Activated CD8-positive, alpha-beta memory T cell treated with anti-CD3 and anti-CD28 coated beads, Interleukin-2, amount 10 ng/mL, durations not matched to agents 7 days and 5 days (primary cell): ENCODE data around the gene SLC17A9. TPM values are rescaled to one million over a fixed set of nuclear protein-coding genes. Genes with fewer than 3 reads are reported as not detected.
A peak's percentile ranks its signal among the peaks of the same experiment; 100 is the strongest.

Experiments
- ATAC-seq: fragments of 150-1000 bp; cut with Tn5 transposase; one replicate; pipeline ENCODE4 v1.10.0; 2021; ENCODE audit warnings: moderate library complexity
- CTCF ChIA-PET: fragments of 350-600 bp; sonication (Branson Sonifier 250); formaldehyde crosslinking; loops from one replicate; lab custom pipeline; 2021; ENCODE audit warnings: antibody characterized with exemption; lab: Charles Lee
- DNase-seq: peaks from one replicate; pipeline ENCODE4 v3.0.0-alpha.2; 2020
- H3K27ac Mint-ChIP-seq: one replicate; pipeline ENCODE4 v1.8.0; 2021; ENCODE audit warnings: mild to moderate bottlenecking, mixed read lengths
- H3K27me3 Mint-ChIP-seq: one replicate; pipeline ENCODE4 v1.8.0; 2021; ENCODE audit warnings: mixed read lengths
- H3K36me3 Mint-ChIP-seq: one replicate; pipeline ENCODE4 v1.8.0; 2021; ENCODE audit warnings: mild to moderate bottlenecking, mixed read lengths
- H3K4me1 Mint-ChIP-seq: one replicate; pipeline ENCODE4 v1.8.0; 2021; ENCODE audit warnings: mixed read lengths
- H3K4me3 Mint-ChIP-seq: one replicate; pipeline ENCODE4 v1.8.0; 2021; ENCODE audit warnings: mild to moderate bottlenecking, moderate library complexity, mixed read lengths
- H3K9me3 Mint-ChIP-seq: one replicate; pipeline ENCODE4 v1.8.0; 2022; ENCODE audit warnings: low read depth, mixed read lengths
- total RNA-seq, 2 experiments: library from RNA; stranded (reverse); gene quantifications; one replicate each; pipeline ENCODE4 v1.2.3, GENCODE V29; 2021

The SLC17A9 gene
- total RNA-seq, 2 experiments from 2014 or later = 26.1 to 34.1 TPM

DNA sequence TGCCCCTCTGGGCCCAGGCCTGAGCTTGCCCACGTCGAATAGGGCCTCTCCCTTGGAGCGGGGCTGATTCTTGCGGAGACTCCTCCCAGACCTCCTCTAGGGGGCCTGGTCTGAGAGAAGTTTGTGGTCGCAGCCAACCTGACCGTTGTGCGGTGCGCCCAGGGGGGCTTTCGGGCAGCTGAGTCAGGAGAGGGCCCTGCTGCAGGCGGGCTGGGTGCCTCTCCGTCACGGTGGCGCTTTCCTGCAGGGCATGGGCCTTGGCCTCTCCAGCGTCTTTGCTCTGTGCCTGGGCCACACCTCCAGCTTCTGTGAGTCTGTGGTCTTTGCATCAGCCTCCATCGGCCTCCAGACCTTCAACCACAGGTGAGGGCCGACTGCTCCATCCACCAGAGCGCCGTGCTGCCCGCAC lies 12.9 kb downstream of the SLC17A9 start:
- H3K4me3 Mint-ChIP-seq = no peak overlapping the region
- H3K9me3 Mint-ChIP-seq = no peaks in the 10 kb centered on the region
- DNase-seq (no peak), ATAC-seq (no peak)
- H3K36me3 Mint-ChIP-seq = no peaks in the 10 kb centered on the region
- CTCF ChIA-PET = interaction anchor here (0.5 to 1.5 kb wide), 2 partner anchors 64 to 96 kb away, joined by 4 to 5 read pairs; no protein-coding TSS in a partner anchor
- no peak overlapping the region for H3K27ac Mint-ChIP-seq
- no peaks in the 10 kb centered on the region for H3K4me1 Mint-ChIP-seq
- H3K27me3 Mint-ChIP-seq = peaks cover 2% of the 10 kb centered on the region

DNA sequence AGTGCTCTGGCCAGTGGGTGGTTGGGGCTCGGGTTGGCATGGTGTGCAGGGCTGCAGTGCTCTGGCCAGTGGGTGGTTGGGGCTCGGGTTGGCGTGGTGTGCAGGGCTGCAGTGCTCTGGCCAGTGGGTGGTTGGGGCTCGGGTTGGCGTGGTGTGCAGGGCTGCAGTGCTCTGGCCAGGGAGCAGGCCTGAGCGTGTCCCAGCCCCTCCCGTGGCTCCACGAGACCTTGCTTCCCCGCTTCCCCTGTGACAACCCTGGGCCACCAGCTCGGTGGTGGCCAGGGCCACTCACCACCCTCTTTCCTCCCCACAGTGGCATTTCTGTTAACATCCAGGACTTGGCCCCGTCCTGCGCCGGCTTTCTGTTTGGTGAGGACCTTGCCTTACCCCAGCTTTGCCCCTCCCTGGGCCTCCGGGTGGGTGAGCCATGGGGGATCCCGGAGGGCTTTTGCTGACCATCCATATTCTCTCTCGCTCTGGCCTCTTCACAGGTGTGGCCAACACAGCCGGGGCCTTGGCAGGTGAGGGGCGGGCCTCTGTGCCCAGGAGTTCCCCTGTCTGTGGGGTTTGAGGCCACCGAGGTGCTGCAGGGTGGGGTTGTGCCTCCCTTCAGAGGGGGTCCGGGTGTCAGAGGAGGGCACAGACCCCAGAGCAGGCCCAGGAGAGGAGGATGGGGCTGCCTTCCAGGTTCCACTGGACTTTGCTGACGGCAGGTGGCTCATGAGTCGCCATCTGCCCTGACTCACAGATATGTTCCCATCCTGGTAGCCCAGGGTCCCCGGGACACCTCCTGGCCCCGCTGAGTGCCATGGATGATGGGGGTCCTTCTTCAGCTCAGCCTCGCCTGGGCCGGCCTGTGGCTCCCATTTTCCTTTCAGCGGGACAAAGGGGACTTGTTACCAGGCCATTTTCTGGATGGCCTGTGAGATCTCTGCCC lies 14.0 kb downstream of the SLC17A9 start:
- Mint-ChIP-seq H3K9me3 (no peaks in the 10 kb centered on the region), H3K36me3 (no peaks in the 10 kb centered on the region), H3K27me3 (peaks cover 5% of the 10 kb centered on the region), H3K4me1 (peaks cover under 1% of the 10 kb centered on the region), H3K27ac (no peak overlapping the region), H3K4me3 (no peak overlapping the region)
- DNase-seq (no peak), ATAC-seq (no peak)
- CTCF ChIA-PET = no interaction called here

DNA sequence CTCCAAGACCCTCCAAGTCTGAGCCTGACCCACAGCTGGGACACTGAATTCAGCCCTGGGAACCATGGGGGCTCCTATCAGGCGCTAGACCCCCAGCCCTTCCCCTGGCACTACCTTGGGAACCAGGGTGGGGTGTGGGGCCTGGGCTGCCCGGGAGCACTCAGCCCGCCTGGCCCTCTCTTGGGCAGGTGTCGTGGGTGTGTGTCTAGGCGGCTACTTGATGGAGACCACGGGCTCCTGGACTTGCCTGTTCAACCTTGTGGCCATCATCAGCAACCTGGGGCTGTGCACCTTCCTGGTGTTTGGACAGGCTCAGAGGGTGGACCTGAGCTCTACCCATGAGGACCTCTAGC lies 14.6 kb downstream of the SLC17A9 start:
- Mint-ChIP-seq H3K9me3 (no peaks in the 10 kb centered on the region), H3K27ac (no peak overlapping the region), H3K27me3 (peaks cover 11% of the 10 kb centered on the region), H3K36me3 (no peaks in the 10 kb centered on the region), H3K4me1 (peaks cover 7% of the 10 kb centered on the region), H3K4me3 (no peak overlapping the region)
- ATAC-seq (no peak), DNase-seq (no peak)
- CTCF ChIA-PET = no interaction called here

DNA sequence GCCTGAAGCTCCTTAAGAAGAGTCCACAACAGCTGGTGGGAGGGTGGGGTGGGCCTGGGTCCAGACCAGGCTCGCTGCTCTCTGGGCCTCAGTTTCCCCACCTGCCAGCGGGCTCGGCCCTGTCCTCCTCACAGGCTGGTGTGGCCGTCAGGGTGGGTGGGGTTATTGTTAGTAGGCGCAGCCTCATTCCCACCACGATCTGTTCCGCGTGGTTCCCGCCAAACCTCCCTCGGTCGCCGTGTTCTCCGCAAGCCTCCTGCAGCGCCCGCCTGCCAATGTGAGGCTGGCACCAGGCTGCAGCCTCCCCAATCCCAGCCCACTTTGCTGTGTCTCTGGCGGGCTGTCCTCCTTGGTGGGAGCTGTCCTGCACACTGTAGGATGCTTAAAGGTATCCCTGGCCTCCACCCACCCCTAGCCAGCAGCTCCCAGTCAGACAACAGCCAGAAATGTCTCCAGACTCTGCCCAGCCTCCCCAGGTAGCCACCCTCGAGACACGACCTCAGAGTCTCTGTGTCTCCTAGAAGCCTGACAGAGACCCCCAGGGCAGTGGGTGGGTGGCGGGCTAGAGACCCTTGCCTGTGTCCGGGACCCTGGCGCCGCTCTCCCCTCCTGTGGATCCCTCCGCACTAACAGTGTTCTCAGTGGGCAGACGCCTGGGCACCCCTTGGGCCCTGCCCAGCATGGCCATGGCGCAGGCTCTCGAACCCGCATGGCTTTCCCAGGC lies 15.3 kb downstream of the SLC17A9 start:
- DNase-seq (no peak), ATAC-seq (no peak)
- Mint-ChIP-seq H3K36me3 (no peaks in the 10 kb centered on the region), H3K9me3 (no peaks in the 10 kb centered on the region), H3K27ac (no peak overlapping the region), H3K4me1 (peaks cover 11% of the 10 kb centered on the region), H3K4me3 (no peak overlapping the region), H3K27me3 (peaks cover 15% of the 10 kb centered on the region)
- CTCF ChIA-PET = interaction anchor here (1.7 kb wide), 1 partner anchor 41 kb away, joined by 4 read pairs; no protein-coding TSS in a partner anchor

DNA sequence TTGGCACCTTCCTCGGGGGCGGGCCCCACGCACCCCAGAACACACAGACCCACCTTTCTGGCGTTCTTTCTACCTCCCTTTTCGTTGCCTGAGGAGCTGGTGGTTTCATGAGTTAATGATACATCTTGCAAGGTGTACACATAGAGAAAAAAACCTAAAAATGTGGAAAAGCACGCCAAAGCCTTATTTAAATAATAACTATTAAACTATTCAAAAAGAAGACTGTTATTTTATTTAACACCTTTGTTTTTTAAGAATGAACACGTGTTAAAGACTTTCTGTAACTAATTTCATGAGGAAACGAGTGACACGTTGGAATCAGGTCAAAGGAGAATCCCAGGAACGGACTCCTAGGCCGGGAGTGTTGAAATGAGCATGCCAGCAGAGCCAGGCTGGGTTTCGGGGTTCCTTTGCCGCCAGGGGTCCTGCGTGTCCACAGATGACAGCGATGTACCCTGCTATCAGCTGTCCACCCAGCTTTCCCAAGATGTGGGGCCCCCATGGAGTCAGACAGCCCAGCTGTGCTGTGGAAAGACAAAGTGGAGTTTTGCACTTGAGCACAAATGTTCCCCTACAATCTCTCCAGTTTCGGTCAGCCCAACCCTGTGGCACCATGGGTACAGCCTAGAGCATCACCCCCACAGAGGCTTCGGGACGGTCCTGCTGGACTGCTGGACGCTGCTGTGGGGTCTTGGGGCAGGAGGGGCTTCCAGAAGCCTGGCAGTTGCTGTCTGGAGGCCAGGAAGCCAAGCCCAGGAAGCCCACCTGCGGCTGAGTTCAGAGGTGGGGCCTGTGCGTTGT lies 16.1 kb downstream of the SLC17A9 start:
- no peak overlapping the region for H3K27ac Mint-ChIP-seq
- H3K9me3 Mint-ChIP-seq = no peaks in the 10 kb centered on the region
- no peaks in the 10 kb centered on the region for H3K36me3 Mint-ChIP-seq
- ATAC-seq (no peak), DNase-seq (no peak)
- CTCF ChIA-PET = interaction anchor here (1.7 to 2.3 kb wide), 2 partner anchors 40 to 68 kb away, joined by 4 to 10 read pairs; no protein-coding TSS in a partner anchor
- peaks cover 20% of the 10 kb centered on the region for H3K27me3 Mint-ChIP-seq
- H3K4me3 Mint-ChIP-seq = no peak overlapping the region
- H3K4me1 Mint-ChIP-seq = peaks cover 11% of the 10 kb centered on the region

DNA sequence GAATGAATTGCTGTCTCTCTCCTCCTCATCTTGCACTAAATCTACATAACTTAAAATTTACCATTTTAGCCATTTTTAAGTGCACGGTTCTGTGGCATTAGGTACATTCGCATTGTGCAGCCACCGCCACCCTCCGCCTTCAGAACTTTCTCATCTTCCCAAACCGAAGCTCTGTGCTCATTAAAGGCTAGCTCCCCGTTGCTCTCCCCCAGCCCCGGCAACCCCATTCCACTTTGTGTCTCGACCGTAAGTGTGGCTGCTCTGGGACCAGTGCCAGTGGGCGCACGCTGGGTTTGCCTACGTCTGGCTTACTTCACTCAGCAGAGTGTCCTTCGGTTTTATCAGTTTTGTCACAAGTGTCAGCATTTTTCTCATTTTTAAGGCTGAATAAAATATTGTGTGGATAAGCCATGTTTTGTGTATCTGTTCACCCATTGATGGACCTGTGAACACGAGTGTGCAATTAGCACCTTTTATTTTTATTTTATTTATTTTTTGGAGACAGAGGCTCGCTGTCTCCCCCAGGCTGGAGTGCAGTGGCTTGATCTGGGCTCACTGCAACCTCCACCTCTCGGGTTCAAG lies 16.8 kb downstream of the SLC17A9 start:
- H3K4me1 Mint-ChIP-seq = peaks cover 11% of the 10 kb centered on the region
- DNase-seq (no peak), ATAC-seq (no peak)
- H3K4me3 Mint-ChIP-seq = no peak overlapping the region
- H3K27me3 Mint-ChIP-seq = peaks cover 25% of the 10 kb centered on the region
- H3K9me3 Mint-ChIP-seq = no peaks in the 10 kb centered on the region
- no peak overlapping the region for H3K27ac Mint-ChIP-seq
- CTCF ChIA-PET = interaction anchor here (1.7 to 2.3 kb wide), 2 partner anchors 39 to 68 kb away, joined by 4 to 10 read pairs; no protein-coding TSS in a partner anchor
- no peaks in the 10 kb centered on the region for H3K36me3 Mint-ChIP-seq

DNA sequence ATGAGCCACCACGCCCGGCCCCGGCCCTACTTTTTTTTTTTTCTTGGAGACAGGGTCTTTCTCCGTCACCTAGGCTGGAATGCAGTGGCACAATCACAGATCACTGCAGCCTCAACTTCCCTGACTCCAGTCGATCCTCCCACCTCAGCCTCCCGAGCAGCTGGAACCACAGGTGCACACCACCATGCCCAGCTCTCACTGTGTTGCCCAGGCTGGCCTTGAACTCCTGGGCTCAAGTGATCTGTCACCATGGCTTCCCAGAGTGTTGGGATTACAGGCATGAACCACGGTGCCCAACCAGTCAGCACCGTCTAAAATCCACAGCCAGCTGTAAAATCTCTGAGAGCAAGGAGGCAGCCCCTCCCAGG lies 17.4 kb downstream of the SLC17A9 start:
- no peak for ATAC-seq

DNA sequence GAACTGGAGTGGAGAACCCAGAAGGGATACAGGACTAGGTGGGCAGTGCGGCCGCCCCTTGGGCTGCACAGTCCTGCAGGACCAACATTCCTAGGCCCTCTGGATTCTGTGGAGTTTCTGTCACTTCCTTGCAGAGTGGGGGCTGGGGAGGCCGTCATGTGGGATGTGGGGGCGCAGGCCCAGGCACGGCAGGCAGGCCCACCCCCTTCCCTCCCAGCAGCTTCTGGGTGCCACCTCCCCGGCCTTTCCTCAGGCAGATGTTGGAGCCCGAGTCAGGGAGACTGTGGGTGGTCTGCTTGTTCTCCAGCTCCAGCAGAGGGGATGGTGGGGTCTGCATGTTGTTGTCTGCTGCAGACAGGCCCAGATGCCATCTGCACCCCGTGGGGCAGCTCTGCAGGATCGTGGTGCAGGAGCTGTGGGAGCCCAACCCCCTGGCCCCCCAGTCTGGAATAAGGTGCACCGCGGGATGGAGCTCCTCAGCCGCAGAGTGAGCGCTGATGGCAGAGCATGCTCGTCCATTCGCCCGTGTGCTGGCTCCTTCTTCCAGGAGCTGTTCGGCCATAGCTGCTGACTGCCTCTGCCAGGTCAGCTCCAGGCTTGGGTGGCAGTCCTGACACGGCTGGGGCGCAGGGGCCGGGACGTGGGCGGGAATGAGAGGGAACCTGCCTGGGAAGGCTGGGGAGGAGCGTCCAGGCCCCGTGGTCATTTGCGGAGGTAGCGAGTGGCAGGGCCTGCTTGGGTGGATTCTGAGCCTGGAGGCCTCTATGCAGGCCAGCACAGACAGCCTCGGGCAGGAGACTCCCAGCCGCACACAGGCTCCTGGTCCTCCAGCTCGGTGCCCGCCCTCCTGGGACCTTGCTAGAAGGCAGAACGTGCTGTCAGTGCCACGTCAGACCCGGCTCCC lies 18.1 kb downstream of the SLC17A9 start:
- H3K27me3 Mint-ChIP-seq = peaks cover 35% of the 10 kb centered on the region
- peaks cover 11% of the 10 kb centered on the region for H3K4me1 Mint-ChIP-seq
- no peak for ATAC-seq
- H3K9me3 Mint-ChIP-seq = no peaks in the 10 kb centered on the region
- no peak for DNase-seq
- CTCF ChIA-PET = interaction anchor here (1.2 to 2.3 kb wide), 5 partner anchors 9 to 83 kb away, joined by 3 to 27 read pairs (median 8); partner anchors contain the start of gene BHLHE23
- H3K36me3 Mint-ChIP-seq = no peaks in the 10 kb centered on the region
- no peak overlapping the region for H3K27ac Mint-ChIP-seq
- no peak overlapping the region for H3K4me3 Mint-ChIP-seq

More for the DNA sequence above, 17.4 kb downstream of the SLC17A9 start:
- Mint-ChIP-seq H3K9me3 (no peaks in the 10 kb centered on the region), H3K36me3 (no peaks in the 10 kb centered on the region), H3K27ac (no peak overlapping the region), H3K27me3 (peaks cover 31% of the 10 kb centered on the region), H3K4me1 (peaks cover 11% of the 10 kb centered on the region), H3K4me3 (no peak overlapping the region)
- DNase-seq = no peak
- CTCF ChIA-PET = interaction anchor here (1.2 to 2.3 kb wide), 4 partner anchors 10 to 69 kb away, joined by 4 to 27 read pairs (median 9); partner anchors contain the start of gene BHLHE23

DNA sequence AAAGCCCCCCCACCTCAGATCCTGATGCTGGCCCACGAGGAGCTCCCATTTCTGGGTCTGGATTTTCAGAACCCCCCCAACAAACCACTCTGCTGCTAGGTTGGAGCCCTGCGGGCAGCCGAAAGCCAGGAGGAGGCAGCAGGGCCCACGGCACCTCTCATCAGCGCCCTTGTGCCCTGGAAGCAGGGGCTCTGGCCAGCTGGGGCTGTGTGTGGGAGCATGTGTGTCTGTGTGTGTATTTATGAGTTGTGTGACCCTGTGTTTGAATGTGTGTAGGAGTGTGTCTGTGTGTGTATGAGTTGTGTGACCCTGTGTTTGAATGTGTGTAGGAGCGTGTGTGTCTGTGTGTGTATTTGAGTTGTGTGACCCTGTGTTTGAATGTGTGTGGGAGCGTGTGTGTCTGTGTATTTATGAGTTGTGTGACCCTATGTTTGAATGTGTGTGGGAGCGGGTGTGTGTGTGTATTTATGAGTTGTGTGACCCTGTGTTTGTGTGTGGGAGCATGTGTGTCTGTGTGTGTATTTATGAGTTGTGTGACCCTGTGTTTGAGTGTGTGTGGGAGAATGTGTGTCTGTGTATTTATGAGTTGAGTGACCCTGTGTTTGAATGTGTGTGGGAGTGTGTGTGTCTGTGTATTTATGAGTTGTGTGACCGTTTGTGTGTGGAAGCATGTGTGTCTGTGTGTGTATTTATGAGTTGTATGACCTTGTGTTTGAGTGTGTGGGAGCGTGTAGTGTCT lies 18.9 kb downstream of the SLC17A9 start:
- H3K9me3 Mint-ChIP-seq = no peaks in the 10 kb centered on the region
- no peak overlapping the region for H3K4me3 Mint-ChIP-seq
- ATAC-seq (no peak), DNase-seq (no peak)
- H3K27me3 Mint-ChIP-seq = peaks cover 42% of the 10 kb centered on the region
- H3K36me3 Mint-ChIP-seq = no peaks in the 10 kb centered on the region
- CTCF ChIA-PET = interaction anchor here (1.2 to 2.3 kb wide), 8 partner anchors 8 to 82 kb away, joined by 3 to 27 read pairs (median 9); partner anchors contain the start of genes BHLHE23 and SLC17A9
- H3K27ac Mint-ChIP-seq = no peak overlapping the region
- H3K4me1 Mint-ChIP-seq = peaks cover 11% of the 10 kb centered on the region

DNA sequence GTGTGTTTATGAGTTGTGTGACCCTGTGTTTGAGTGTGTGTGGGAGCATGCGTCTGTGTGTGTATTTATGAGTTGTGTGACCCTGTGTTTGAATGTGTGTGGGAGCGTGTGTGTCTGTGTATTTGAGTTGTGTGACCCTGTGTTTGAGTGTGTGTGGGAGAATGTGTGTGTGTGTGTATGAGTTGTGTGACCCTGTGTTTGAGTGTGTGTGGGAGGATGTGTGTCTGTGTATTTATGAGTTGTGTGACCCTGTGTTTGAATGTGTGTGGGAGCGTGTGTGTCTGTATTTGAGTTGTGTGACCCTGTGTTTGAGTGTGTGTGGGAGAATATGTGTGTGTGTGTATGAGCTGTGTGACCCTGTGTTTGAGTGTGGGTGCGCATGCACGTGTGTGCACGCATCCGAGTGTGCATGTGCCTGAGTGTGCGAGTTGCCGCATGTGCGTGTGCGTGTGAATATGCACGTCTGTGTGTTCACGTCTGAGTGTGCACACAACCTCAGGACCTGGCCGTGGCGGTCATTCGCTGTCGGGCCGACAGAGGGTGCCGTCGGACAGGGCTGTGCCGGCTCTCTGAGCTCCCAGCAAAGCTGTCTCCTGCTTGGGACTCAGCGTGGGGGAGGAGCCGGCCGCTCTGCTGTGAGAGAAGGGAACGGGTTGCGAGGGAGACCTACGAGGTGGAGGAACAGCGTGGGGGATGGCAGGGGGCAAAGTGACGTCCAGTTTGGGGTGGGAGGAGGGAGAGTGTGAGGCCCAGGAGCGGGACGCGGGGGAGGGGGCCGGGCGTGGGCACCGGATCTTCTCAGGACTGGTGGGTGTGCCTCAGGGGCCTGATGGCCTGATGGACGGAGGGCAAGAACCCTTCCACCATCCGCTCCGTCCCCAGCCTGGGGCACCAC lies 19.7 kb downstream of the SLC17A9 start:
- ATAC-seq (peak; percentile 98), DNase-seq (peak; percentile 90)
- CTCF ChIA-PET = interaction anchor here (0.6 to 1.8 kb wide), 32 partner anchors 8 to 446 kb away, joined by 3 to 18 read pairs (median 4); partner anchors contain the start of genes SLC17A9 and TCFL5
- no peak overlapping the region for H3K4me3 Mint-ChIP-seq
- no peaks in the 10 kb centered on the region for H3K36me3 Mint-ChIP-seq
- no peaks in the 10 kb centered on the region for H3K9me3 Mint-ChIP-seq
- H3K27ac Mint-ChIP-seq = no peak overlapping the region
- H3K27me3 Mint-ChIP-seq = peaks cover 47% of the 10 kb centered on the region
- peaks cover 12% of the 10 kb centered on the region for H3K4me1 Mint-ChIP-seq
